ENCODE measurements around the gene ALDH1A1. TPM values are rescaled to one million over a fixed set of nuclear protein-coding genes. Genes with fewer than 3 reads are reported as not detected.
A peak's percentile ranks its signal among the peaks of the same experiment; 100 is the strongest.
"Not testable (repeated sequence)": the region's sequence is repeated elsewhere in the genome, so short reads cannot be mapped to it uniquely, and the experiment has no call there.

ALDH1A1 gene
- total RNA-seq, 1 experiment from 2014 or later = not detected

GRCh38 chr9:72896439-72896838 lies 56.4 kb downstream of the ALDH1A1 start:
- DNase-seq (ENCODE audit: low read depth) = no peak

- DNase-seq (ENCODE audit: low read depth) = no peak
Observed at GRCh38 chr9:72895122-72895521, 57.7 kb downstream of the ALDH1A1 start.

GRCh38 chr9:72894342-72894741 lies 58.5 kb downstream of the ALDH1A1 start:
- DNase-seq (ENCODE audit: low read depth) = peak; percentile 61

GRCh38 chr9:72893437-72893836 lies 59.4 kb downstream of the ALDH1A1 start:
- no peak for DNase-seq (ENCODE audit: low read depth)

GRCh38 chr9:72891043-72891442 lies 61.8 kb downstream of the ALDH1A1 start:
- DNase-seq (ENCODE audit: low read depth) = no peak

- no peak for DNase-seq (ENCODE audit: low read depth)
Observed at GRCh38 chr9:72888943-72889342, 63.9 kb downstream of the ALDH1A1 start.

GRCh38 chr9:72888067-72888466 lies 64.8 kb downstream of the ALDH1A1 start:
- peak; percentile 42 for DNase-seq (ENCODE audit: low read depth)

GRCh38 chr9:72886386-72886785 lies 66.5 kb downstream of the ALDH1A1 start:
- no peak for DNase-seq (ENCODE audit: low read depth)

- no peak for DNase-seq (ENCODE audit: low read depth)
Observed at GRCh38 chr9:72884508-72884907, 68.3 kb downstream of the ALDH1A1 start.

- DNase-seq (ENCODE audit: low read depth) = no peak
Observed at GRCh38 chr9:72883875-72884274, 69.0 kb downstream of the ALDH1A1 start.

GRCh38 chr9:72882117-72882775 lies 70.6 kb downstream of the ALDH1A1 start:
- DNase-seq (ENCODE audit: low read depth) = no peak

GRCh38 chr9:72880821-72881220 lies 72.0 kb downstream of the ALDH1A1 start:
- no peak for DNase-seq (ENCODE audit: low read depth)

GRCh38 chr9:72875221-72875620 lies 77.6 kb downstream of the ALDH1A1 start:
- no peak for DNase-seq (ENCODE audit: low read depth)

GRCh38 chr9:72874344-72874743 lies 78.5 kb downstream of the ALDH1A1 start:
- DNase-seq (ENCODE audit: low read depth) = no peak

GRCh38 chr9:72873456-72873855 lies 79.4 kb downstream of the ALDH1A1 start:
- DNase-seq (ENCODE audit: low read depth) = no peak

GRCh38 chr9:72872718-72873117 lies 80.1 kb downstream of the ALDH1A1 start:
- no peak for DNase-seq (ENCODE audit: low read depth)

- DNase-seq (ENCODE audit: low read depth) = no peak
Observed at GRCh38 chr9:72871685-72872084, 81.2 kb downstream of the ALDH1A1 start.

GRCh38 chr9:72864327-72864726 lies 88.5 kb downstream of the ALDH1A1 start:
- DNase-seq (ENCODE audit: low read depth) = no peak

GRCh38 chr9:72863456-72864094 lies 89.3 kb downstream of the ALDH1A1 start:
- DNase-seq (ENCODE audit: low read depth) = no peak

- DNase-seq (ENCODE audit: low read depth) = not testable (repeated sequence)
Observed at GRCh38 chr9:72862788-72863187, 90.1 kb downstream of the ALDH1A1 start.

- peak; percentile 50 for DNase-seq (ENCODE audit: low read depth)
Observed at GRCh38 chr9:72858089-72858912, 94.6 kb downstream of the ALDH1A1 start.

GRCh38 chr9:72857624-72857996 lies 95.2 kb downstream of the ALDH1A1 start:
- no peak for DNase-seq (ENCODE audit: low read depth)

Data from RPMI7951 (cell line).